ENCODE measurements around the gene PRDM16. TPM values are rescaled to one million over a fixed set of nuclear protein-coding genes. Genes with fewer than 3 reads are reported as not detected.

PRDM16 gene
- total RNA-seq, 2 experiments from 2014 or later: 1.1 to 2.3 TPM

DNA sequence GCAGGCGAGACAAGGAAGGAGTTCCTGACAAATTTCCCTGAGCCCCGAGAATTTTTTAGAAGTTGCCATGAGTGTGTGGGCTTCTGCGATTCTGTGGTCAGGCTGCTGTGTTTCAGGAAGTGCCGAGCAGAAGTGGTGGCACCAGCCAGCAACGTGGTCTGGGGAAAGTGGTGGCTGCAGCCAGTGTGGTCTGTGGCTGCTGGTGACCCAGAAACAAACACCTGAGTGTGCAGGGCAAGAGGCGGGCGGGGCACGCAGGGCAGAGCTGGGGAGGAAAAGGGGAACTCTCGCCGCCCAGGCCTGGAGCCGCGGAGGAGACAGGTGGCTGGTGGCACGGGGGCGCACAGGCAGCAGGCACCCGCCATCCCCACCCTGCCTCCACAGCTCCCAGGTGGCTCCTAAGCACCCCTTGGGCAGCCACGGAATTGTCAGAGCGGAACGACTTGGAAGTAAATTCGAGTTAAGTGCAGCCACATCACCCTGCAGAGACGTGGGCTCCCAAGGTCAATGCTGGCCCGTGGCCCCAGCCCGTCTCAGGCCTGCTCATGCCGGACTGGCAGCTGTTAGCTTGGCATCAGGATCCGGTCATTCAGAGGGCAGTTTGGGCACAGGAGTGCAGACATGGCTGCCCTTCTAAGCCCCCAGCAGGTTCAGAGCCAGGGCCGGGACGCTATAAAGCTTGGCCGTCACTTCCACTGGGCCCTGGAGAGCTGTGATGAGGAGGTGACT, 25.1 kb downstream of the PRDM16 start:
- Mint-ChIP-seq H3K27me3 (peaks cover 3% of the 10 kb centered on the region), H3K4me1 (no peaks in the 10 kb centered on the region), H3K27ac (no peak overlapping the region), H3K36me3 (ENCODE audit: low read depth) (no peaks in the 10 kb centered on the region), H3K9me3 (no peaks in the 10 kb centered on the region), H3K4me3 (no peak overlapping the region)
- DNase-seq: no peak
- ChIA-PET CTCF (no interaction called here), POLR2A (no interaction called here)

DNA sequence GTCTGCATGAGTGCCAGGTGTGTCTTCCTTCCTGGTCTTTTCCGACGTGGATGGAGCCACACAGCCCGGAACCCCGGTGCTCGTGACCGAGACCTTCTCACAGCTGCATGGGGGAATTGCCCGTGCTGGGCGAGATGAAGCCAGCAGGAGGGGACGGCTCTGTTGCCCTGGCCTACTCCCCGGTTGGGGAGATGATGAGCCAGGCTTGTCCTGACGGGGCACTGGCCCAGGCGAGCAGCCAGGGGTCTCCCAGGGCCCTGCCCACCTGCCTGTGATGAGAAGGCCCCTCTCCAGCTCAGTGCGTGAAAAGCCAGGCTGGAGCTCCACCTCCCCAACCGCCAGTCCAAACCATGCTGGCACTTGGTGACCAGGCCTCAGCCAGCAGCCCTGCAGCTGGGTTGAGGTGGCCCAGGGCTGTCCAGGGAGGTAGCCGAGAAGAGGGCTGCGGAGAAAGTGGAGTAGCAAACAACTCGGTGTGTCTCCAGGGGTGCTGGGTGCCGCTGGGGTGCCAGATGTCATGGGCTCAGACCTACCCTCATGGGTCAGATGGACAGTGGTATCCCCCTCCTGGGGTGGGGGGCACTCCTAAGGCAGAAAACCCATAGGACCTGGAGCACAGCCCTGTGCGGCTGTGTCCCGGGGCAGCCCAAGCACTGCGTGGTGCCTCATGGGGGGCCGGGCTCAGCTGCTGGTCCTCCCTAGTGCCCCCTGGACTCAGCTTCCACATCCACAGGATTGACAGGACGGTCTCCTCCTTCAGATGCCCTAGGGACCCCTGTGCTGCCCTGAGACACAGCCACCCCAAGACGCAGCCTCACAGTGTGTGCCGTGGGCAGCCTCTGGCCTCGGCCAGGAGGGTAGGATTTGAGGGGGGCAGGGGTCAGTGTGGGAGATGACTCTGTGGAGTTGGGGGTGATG, 26.1 kb downstream of the PRDM16 start:
- Mint-ChIP-seq H3K27me3 (peaks cover 3% of the 10 kb centered on the region), H3K36me3 (ENCODE audit: low read depth) (no peaks in the 10 kb centered on the region), H3K4me3 (no peak overlapping the region), H3K27ac (no peak overlapping the region), H3K4me1 (no peaks in the 10 kb centered on the region), H3K9me3 (no peaks in the 10 kb centered on the region)
- ChIA-PET POLR2A (no interaction called here), CTCF (no interaction called here)
- no peak for DNase-seq

- CTCF ChIA-PET: no interaction called here
- H3K4me1 Mint-ChIP-seq: no peaks in the 10 kb centered on the region
- no peaks in the 10 kb centered on the region for H3K36me3 Mint-ChIP-seq (ENCODE audit: low read depth)
- H3K27me3 Mint-ChIP-seq: peaks cover 3% of the 10 kb centered on the region
- no peak for DNase-seq
- POLR2A ChIA-PET: no interaction called here
- no peak overlapping the region for H3K27ac Mint-ChIP-seq
- H3K9me3 Mint-ChIP-seq: no peaks in the 10 kb centered on the region
- H3K4me3 Mint-ChIP-seq: no peak overlapping the region
These were observed 27.3 kb downstream of the PRDM16 start for GRCh38 chr1:3096345-3096744.

- ChIA-PET CTCF (no interaction called here), POLR2A (no interaction called here)
- H3K4me3 Mint-ChIP-seq: no peak overlapping the region
- no peaks in the 10 kb centered on the region for H3K9me3 Mint-ChIP-seq
- no peak for DNase-seq
- H3K27me3 Mint-ChIP-seq: peaks cover 3% of the 10 kb centered on the region
- no peaks in the 10 kb centered on the region for H3K36me3 Mint-ChIP-seq (ENCODE audit: low read depth)
- H3K4me1 Mint-ChIP-seq: no peaks in the 10 kb centered on the region
- no peak overlapping the region for H3K27ac Mint-ChIP-seq
These were observed 28.2 kb downstream of the PRDM16 start for GRCh38 chr1:3097231-3097630.

DNA sequence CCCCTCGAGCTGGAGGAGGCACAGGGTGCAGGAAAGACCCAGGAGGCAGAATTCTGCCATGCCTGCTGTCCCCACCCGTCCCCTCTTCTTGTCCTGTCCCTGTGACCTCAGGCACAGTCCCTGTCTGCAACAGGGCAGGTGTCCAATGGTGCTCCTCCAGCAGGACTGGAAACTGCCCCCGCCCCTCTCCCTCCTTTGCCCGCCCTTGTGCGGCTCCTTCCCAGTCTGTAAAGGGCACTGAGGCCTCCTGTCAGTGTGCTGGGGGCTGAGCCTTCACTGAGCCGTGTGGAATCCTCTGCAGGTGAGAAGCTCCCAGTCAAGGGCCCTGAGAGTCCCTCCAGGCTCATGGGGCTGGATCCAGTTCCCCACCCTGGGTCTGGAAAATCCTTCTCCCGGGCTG, 28.9 kb downstream of the PRDM16 start:
- Mint-ChIP-seq H3K4me3 (no peak overlapping the region), H3K36me3 (ENCODE audit: low read depth) (no peaks in the 10 kb centered on the region)
- POLR2A ChIA-PET: no interaction called here

GRCh38 chr1:3099861-3100260, 30.9 kb downstream of the PRDM16 start:
- H3K4me3 Mint-ChIP-seq: no peak overlapping the region
- CTCF ChIA-PET: no interaction called here
- H3K4me1 Mint-ChIP-seq: no peaks in the 10 kb centered on the region
- no peak overlapping the region for H3K27ac Mint-ChIP-seq
- DNase-seq: no peak
- no peaks in the 10 kb centered on the region for H3K27me3 Mint-ChIP-seq
- H3K36me3 Mint-ChIP-seq (ENCODE audit: low read depth): no peaks in the 10 kb centered on the region
- H3K9me3 Mint-ChIP-seq: no peaks in the 10 kb centered on the region
- POLR2A ChIA-PET: no interaction called here

More for the DNA sequence above, 28.9 kb downstream of the PRDM16 start:
- CTCF ChIA-PET: no interaction called here
- no peak for DNase-seq
- H3K27me3 Mint-ChIP-seq: peaks cover 3% of the 10 kb centered on the region
- H3K27ac Mint-ChIP-seq: no peak overlapping the region
- H3K9me3 Mint-ChIP-seq: no peaks in the 10 kb centered on the region
- H3K4me1 Mint-ChIP-seq: no peaks in the 10 kb centered on the region

GRCh38 chr1:3101124-3101939, 32.3 kb downstream of the PRDM16 start:
- Mint-ChIP-seq H3K9me3 (no peaks in the 10 kb centered on the region), H3K27me3 (no peaks in the 10 kb centered on the region), H3K36me3 (ENCODE audit: low read depth) (no peaks in the 10 kb centered on the region), H3K4me3 (no peak overlapping the region), H3K27ac (no peak overlapping the region), H3K4me1 (no peaks in the 10 kb centered on the region)
- ChIA-PET POLR2A (no interaction called here), CTCF (no interaction called here)
- DNase-seq: no peak

DNA sequence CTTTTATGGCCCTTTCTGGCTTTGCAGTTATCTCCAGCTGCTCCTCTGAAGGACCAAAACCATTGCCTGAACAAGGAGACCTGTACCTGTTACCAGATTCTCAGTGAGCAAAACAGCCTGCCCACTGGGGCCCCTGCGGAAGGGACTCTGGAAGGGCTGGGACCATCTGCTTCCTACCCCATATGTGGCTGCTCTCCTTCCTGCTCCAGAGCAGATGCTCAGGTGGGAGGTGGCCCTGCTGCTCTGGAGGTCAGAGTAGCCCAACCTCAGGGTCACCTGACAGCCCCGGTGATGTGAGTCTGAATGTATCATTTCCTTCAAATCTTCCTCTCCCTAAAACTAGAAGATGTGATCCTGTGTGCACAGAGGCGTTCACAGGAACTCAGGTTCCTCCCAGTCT, 33.6 kb downstream of the PRDM16 start:
- Mint-ChIP-seq H3K27me3 (no peaks in the 10 kb centered on the region), H3K4me3 (no peak overlapping the region), H3K36me3 (ENCODE audit: low read depth) (no peaks in the 10 kb centered on the region), H3K9me3 (no peaks in the 10 kb centered on the region), H3K27ac (no peak overlapping the region), H3K4me1 (no peaks in the 10 kb centered on the region)
- no peak for DNase-seq
- POLR2A ChIA-PET: no interaction called here
- CTCF ChIA-PET: no interaction called here

- DNase-seq: no peak
- H3K4me3 Mint-ChIP-seq: no peak overlapping the region
- H3K4me1 Mint-ChIP-seq: no peaks in the 10 kb centered on the region
- H3K27me3 Mint-ChIP-seq: no peaks in the 10 kb centered on the region
- ChIA-PET CTCF (no interaction called here), POLR2A (no interaction called here)
- no peaks in the 10 kb centered on the region for H3K36me3 Mint-ChIP-seq (ENCODE audit: low read depth)
- H3K27ac Mint-ChIP-seq: no peak overlapping the region
- H3K9me3 Mint-ChIP-seq: no peaks in the 10 kb centered on the region
These were observed 35.1 kb downstream of the PRDM16 start for GRCh38 chr1:3103967-3104677.

DNA sequence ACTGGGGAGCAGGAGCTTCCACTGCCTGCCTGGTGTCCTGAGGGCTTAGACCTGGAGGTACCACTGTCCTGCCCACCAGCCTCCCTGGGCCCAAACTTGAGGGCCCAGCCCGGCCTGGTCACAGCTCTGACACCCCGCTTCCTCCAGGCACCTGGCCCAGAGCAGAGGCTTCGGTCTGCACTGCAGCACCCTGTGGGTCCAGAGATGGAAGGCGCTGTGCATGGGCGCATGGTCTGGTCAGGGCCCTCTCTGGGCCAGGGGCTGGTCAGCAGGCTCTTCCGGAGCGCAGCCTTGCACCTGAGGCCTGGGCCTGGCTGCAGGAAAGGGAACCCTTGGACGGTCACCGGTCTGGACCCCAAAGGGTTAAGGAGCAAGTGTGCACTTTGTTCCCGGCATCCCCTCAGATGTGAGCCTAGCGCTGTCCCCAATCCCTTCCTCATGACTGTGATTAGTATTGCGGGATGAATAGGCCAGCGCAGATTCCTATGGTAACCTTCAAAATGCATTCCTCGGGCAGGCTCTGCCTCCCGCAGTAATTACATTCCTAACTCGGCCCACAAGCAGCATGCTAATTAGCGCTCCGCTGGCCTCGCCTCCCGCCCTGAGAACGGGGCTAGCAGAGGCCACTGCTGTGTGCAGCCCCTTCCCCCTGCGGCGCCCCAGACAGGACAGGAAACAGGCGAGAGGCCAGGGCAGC, 36.3 kb downstream of the PRDM16 start:
- DNase-seq: no peak
- Mint-ChIP-seq H3K9me3 (no peaks in the 10 kb centered on the region), H3K4me3 (no peak overlapping the region), H3K27me3 (no peaks in the 10 kb centered on the region), H3K4me1 (no peaks in the 10 kb centered on the region), H3K36me3 (ENCODE audit: low read depth) (no peaks in the 10 kb centered on the region), H3K27ac (no peak overlapping the region)
- ChIA-PET POLR2A (no interaction called here), CTCF (no interaction called here)

GRCh38 chr1:3106216-3106615, 37.2 kb downstream of the PRDM16 start:
- Mint-ChIP-seq H3K4me3 (no peak overlapping the region), H3K4me1 (no peaks in the 10 kb centered on the region), H3K27ac (no peak overlapping the region), H3K9me3 (no peaks in the 10 kb centered on the region), H3K27me3 (no peaks in the 10 kb centered on the region), H3K36me3 (ENCODE audit: low read depth) (no peaks in the 10 kb centered on the region)
- ChIA-PET POLR2A (no interaction called here), CTCF (no interaction called here)
- DNase-seq: no peak

DNA sequence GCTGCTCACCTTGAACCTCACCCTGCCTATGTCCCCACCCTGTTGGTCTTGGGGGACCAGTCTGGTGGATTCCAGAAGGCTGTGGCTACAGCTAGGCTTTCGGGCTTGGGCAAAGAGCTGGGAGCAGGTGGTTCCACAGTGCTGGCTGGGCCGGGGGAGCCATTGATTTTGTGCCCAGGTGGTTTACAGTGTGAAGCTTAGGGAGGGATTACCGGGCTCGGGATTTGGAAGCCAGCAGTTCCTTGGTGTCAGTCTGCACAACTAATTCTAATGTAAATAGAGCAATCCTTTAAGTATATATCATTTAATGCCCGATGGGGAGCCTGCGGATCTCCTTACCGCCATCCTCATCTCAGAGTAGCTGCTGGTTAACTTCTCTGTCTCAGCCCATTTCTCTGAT, 38.2 kb downstream of the PRDM16 start:
- no peaks in the 10 kb centered on the region for H3K27me3 Mint-ChIP-seq
- H3K9me3 Mint-ChIP-seq: no peaks in the 10 kb centered on the region
- H3K4me3 Mint-ChIP-seq: no peak overlapping the region
- ChIA-PET POLR2A (no interaction called here), CTCF (no interaction called here)
- no peaks in the 10 kb centered on the region for H3K36me3 Mint-ChIP-seq (ENCODE audit: low read depth)
- DNase-seq: no peak
- no peaks in the 10 kb centered on the region for H3K4me1 Mint-ChIP-seq
- no peak overlapping the region for H3K27ac Mint-ChIP-seq

All from activated CD4-positive, alpha-beta T cell treated with anti-CD3 and anti-CD28 coated beads, Interleukin-2, amount 10 ng/mL, durations not matched to agents 7 days and 5 days (primary cell).